IMR-90 (cell line): ENCODE data around the gene PDZD8. TPM values are rescaled to one million over a fixed set of nuclear protein-coding genes. Genes with fewer than 3 reads are reported as not detected.

Source experiments
- ATAC-seq: fragments of 200-7000 bp; cut with Tn5 transposase; 2 replicates; pipeline ENCODE4 v1.9.1; 2020; ENCODE audit warnings: low read depth, mild to moderate bottlenecking, moderate library complexity
- BruUV-seq: library from RNA; stranded (reverse); fragments of 400-500 nt; replicated peaks from 2 replicates; lab custom pipeline; 2021; lab: Mats Ljungman, UMichigan
- CTCF ChIA-PET: fragments of 300-600 bp; formaldehyde crosslinking; extraction: SDS; loops from one replicate; lab custom pipeline; 2021; ENCODE audit warnings: antibody characterized with exemption; lab: Yijun Ruan, JAX
- POLR2A ChIA-PET: fragments of 300-600 bp; sonication (Branson Sonifier 250); formaldehyde crosslinking; loops from one replicate; lab custom pipeline; 2022; ENCODE audit warnings: antibody characterized with exemption; ENCODE audit not compliant: unreplicated experiment; lab: Charles Lee
- DNase-seq: peaks from one replicate; pipeline ENCODE4 v3.0.0; 2013
- H2AFZ ChIP-seq: replicated peaks from 2 replicates; pipeline ENCODE3; 2013; ENCODE audit warnings: low read length, mild to moderate bottlenecking; ENCODE audit not compliant: poor library complexity
- H2AK5ac ChIP-seq: 2 replicates; pipeline ENCODE4 v1.6.1; 2013; ENCODE audit warnings: low read depth, low read length, inconsistent platforms
- H2AK9ac ChIP-seq: replicated peaks from 2 replicates; pipeline ENCODE3; 2013; ENCODE audit warnings: mild to moderate bottlenecking, low read depth, low read length, moderate library complexity; ENCODE audit not compliant: poor library complexity
- H2BK120ac ChIP-seq: 2 replicates; pipeline ENCODE4 v1.6.1; 2013; ENCODE audit warnings: low read depth, low read length, inconsistent platforms
- H2BK15ac ChIP-seq: 3 replicates; pipeline ENCODE4 v1.6.1; 2013; ENCODE audit warnings: low read depth, low read length, inconsistent platforms
- H2BK20ac ChIP-seq: 2 replicates; pipeline ENCODE4 v1.6.1; 2013; ENCODE audit warnings: low read depth, mild to moderate bottlenecking, inconsistent platforms, low read length, moderate library complexity
- H2BK5ac ChIP-seq: 2 replicates; pipeline ENCODE4 v1.6.1; 2013; ENCODE audit warnings: mild to moderate bottlenecking, low read depth, low read length, inconsistent platforms; ENCODE audit not compliant: poor library complexity, severe bottlenecking
- H3K14ac ChIP-seq: replicated peaks from 2 replicates; pipeline ENCODE4 v1.6.1; 2013; ENCODE audit warnings: low read depth, low read length, inconsistent platforms
- H3K18ac ChIP-seq: 2 replicates; pipeline ENCODE4 v1.6.1; 2013; ENCODE audit warnings: low read depth, low read length, control low read depth
- H3K23ac ChIP-seq: 2 replicates; pipeline ENCODE4 v1.6.1; 2013; ENCODE audit warnings: low read depth, low read length, inconsistent platforms
- H3K27ac ChIP-seq: 2 replicates; pipeline ENCODE4 v1.5.1; 2013; ENCODE audit warnings: mild to moderate bottlenecking, control low read depth, low read length; ENCODE audit not compliant: insufficient read depth
- H3K27me3 ChIP-seq: 2 replicates; pipeline ENCODE4 v1.6.1; 2013; ENCODE audit warnings: low read length; ENCODE audit not compliant: control insufficient read depth, insufficient read depth
- H3K36me3 ChIP-seq: 2 replicates; pipeline ENCODE4 v1.6.1; 2013; ENCODE audit warnings: low read length, mixed read lengths; ENCODE audit not compliant: control insufficient read depth, insufficient read depth
- H3K4ac ChIP-seq: 2 replicates; pipeline ENCODE4 v1.6.1; 2013; ENCODE audit warnings: low read depth, low read length, inconsistent platforms
- H3K4me1 ChIP-seq: 2 replicates; pipeline ENCODE4 v1.6.1; 2013; ENCODE audit warnings: low read length, mixed read lengths; ENCODE audit not compliant: control insufficient read depth, insufficient read depth
- H3K4me2 ChIP-seq: 2 replicates; pipeline ENCODE4 v1.6.1; 2013; ENCODE audit warnings: low read depth, mild to moderate bottlenecking, control low read depth, low read length, moderate library complexity
- H3K4me3 ChIP-seq: 2 replicates; pipeline ENCODE4 v1.5.1; 2013; ENCODE audit warnings: low read depth, mild to moderate bottlenecking, control low read depth, low read length, moderate library complexity; ENCODE audit not compliant: insufficient read depth
- H3K56ac ChIP-seq: 2 replicates; pipeline ENCODE4 v1.6.1; 2013; ENCODE audit warnings: low read length, inconsistent platforms; ENCODE audit not compliant: insufficient read depth; ENCODE audit errors: extremely low read depth
- H3K79me1 ChIP-seq, 2 experiments: 2 replicates each; pipeline ENCODE4 v1.6.1; 2013; ENCODE audit warnings: low read length in 2 of 2, inconsistent platforms in 1 of 2, low read depth in 1 of 2
- H3K9ac ChIP-seq: 2 replicates; pipeline ENCODE4 v1.6.1; 2013; ENCODE audit warnings: low read depth, low read length, control low read depth
- H3K9me1 ChIP-seq: 2 replicates; pipeline ENCODE4 v1.6.1; 2013; ENCODE audit warnings: low read length, inconsistent platforms; ENCODE audit not compliant: insufficient read depth
- H3K9me3 ChIP-seq: 2 replicates; pipeline ENCODE4 v1.6.1; 2013; ENCODE audit warnings: low read length; ENCODE audit not compliant: control insufficient read depth, insufficient read depth
- H4K20me1 ChIP-seq: 2 replicates; pipeline ENCODE4 v1.6.1; 2013; ENCODE audit warnings: low read length, inconsistent platforms; ENCODE audit not compliant: insufficient read depth
- H4K5ac ChIP-seq: 2 replicates; pipeline ENCODE4 v1.6.1; 2013; ENCODE audit warnings: mild to moderate bottlenecking, low read depth, low read length, control low read depth
- H4K8ac ChIP-seq, 2 experiments: 2 replicates each; pipeline ENCODE4 v1.6.1; 2013; ENCODE audit warnings: low read depth in 2 of 2, low read length in 2 of 2, control low read depth in 1 of 2, inconsistent platforms in 1 of 2
- H4K91ac ChIP-seq: 2 replicates; pipeline ENCODE4 v1.6.1; 2013; ENCODE audit warnings: low read depth, low read length, inconsistent platforms; ENCODE audit not compliant: insufficient read depth
- CHD1 ChIP-seq: IDR thresholded peaks from 2 replicates; pipeline ENCODE4 v1.6.1; 2012; ENCODE audit warnings: low read depth, low read length, improper control_type of control experiment
- POLR2A ChIP-seq: IDR thresholded peaks from 2 replicates; pipeline ENCODE4 v1.6.1; 2012; ENCODE audit warnings: mild to moderate bottlenecking, low read depth, low read length
- RCOR1 ChIP-seq: IDR thresholded peaks from 2 replicates; pipeline ENCODE4 v1.6.1; 2012; ENCODE audit warnings: mild to moderate bottlenecking, low read length, improper control_type of control experiment; ENCODE audit not compliant: insufficient replicate concordance
- WGBS, 2 experiments: methylation state at CpG; one replicate each; pipeline versions ENCODE4 v1.1.5 to v1.1.7; 2013; ENCODE audit warnings: missing lambda C conversion rate in 2 of 2; ENCODE audit not compliant: insufficient read length in 1 of 2; ENCODE audit errors: extremely low coverage in 2 of 2; 5-methylcytosine and 5-hydroxymethylcytosine counted together
- dilution Hi-C: fragments of 300-500 bp; cut with HindIII; formaldehyde crosslinking; loops from one replicate; pipeline ENCODE4 v1.14.3; 2018; ENCODE audit warnings: low sequenced_read_pairs; ENCODE audit not compliant: unreplicated experiment
- in situ Hi-C: fragments of 300-500 bp; cut with MboI; formaldehyde crosslinking; loops from 3 replicates; pipeline ENCODE4 v1.14.3; 2019; ENCODE audit warnings: low sequenced_read_pairs, inconsistent platforms, mixed read lengths
- intact Hi-C: fragments of 100-400 bp; cut with micrococcal nuclease; formaldehyde crosslinking; loops from 2 replicates; pipeline ENCODE4 v1.10.0; 2022
- polyA plus RNA-seq, 3 experiments: library from polyadenylated mRNA; depleted of rRNA; stranded (reverse); fragments of >200 nt; gene quantifications; 2 replicates each; pipeline ENCODE4 v1.2.3, GENCODE V29; 2012; ENCODE audit warnings: low replicate concordance in 1 of 3
- total RNA-seq: library from RNA; depleted of rRNA; stranded (reverse); fragments of >200 nt; gene quantifications from 2 replicates; pipeline ENCODE4 v1.2.3, GENCODE V29; 2012

The PDZD8 gene
- total and polyA plus RNA-seq, 2 of the 4 experiments (the other 2 are of a cell fraction) = 11.3 to 20.4 TPM

DNA sequence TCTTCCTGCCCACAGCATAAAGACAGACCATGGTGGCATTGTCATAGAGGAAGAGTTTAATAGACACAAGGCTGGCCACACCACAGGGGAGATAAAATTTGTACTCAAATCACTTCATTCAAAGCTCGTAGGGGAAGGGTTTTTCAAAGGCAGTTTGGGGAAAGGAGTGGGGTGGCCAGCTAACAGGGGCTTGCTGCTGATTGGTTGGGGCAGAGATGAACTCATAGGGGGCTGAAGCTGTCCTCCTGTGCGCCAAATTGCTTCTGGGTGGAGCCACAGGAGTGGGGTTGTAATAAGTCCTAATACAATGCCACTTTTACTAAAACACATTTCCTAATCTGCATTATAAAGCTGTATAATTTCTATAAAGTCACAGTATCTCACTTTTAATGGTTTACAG is 22.5 kb downstream of the PDZD8 start:
- Histone ChIP-seq H2BK20ac (no peak overlapping the region), H4K5ac (no peak overlapping the region), H4K20me1 (peaks cover 9% of the 10 kb centered on the region; the same call in 1 of the 2 replicates), H3K4me2 (no peak overlapping the region), H3K9ac (no peak overlapping the region), H3K18ac (no peak overlapping the region), H3K27ac (no peak overlapping the region), H2AK9ac (no peak overlapping the region), H3K23ac (no peak overlapping the region), H2BK120ac (no peak overlapping the region), H3K36me3 (no peaks in the 10 kb centered on the region), H3K27me3 (no peaks in the 10 kb centered on the region), H2AK5ac (no peak overlapping the region), H2BK15ac (no peak overlapping the region), H3K79me1 (peaks cover 24 to 43% of the 10 kb centered on the region in 2 experiments), H3K56ac (no peak overlapping the region), H3K9me3 (no peaks in the 10 kb centered on the region), H3K14ac (no peak overlapping the region), H3K9me1 (no peaks in the 10 kb centered on the region), H3K4me1 (no peaks in the 10 kb centered on the region), H4K91ac (no peak overlapping the region), H3K4me3 (no peak overlapping the region), H3K4ac (no peak overlapping the region), H2AFZ (no peak overlapping the region), H2BK5ac (no peak overlapping the region), H4K8ac (no peak overlapping the region)
- ChIA-PET CTCF (no interaction called here), POLR2A (no interaction called here)
- BruUV-seq = no TSS peak
- dilution Hi-C loops = no loop called here
- intact Hi-C loops = no loop called here
- in situ Hi-C loops = no loop called here
- no CpG with 5 or more reads among the region's 2 CpGs for WGBS, 2 experiments
- ATAC-seq (no peak), DNase-seq (no peak)
- TF ChIP-seq CHD1 (no peak), RCOR1 (no peak), POLR2A (no peak)
